GM06990 (cell line): ENCODE measurements around the gene TMEM207.

Experiments used
- DNase-seq: peaks from one replicate; pipeline ENCODE4 v3.0.0-alpha.2; 2011; ENCODE audit not compliant: insufficient read length; ENCODE audit errors: extremely low read depth
- H3K27me3 ChIP-seq: replicated peaks from 2 replicates; pipeline ENCODE4 v1.6.0; 2011; ENCODE audit warnings: low read length; ENCODE audit not compliant: control insufficient read depth, insufficient read depth
- H3K36me3 ChIP-seq: 2 replicates; pipeline ENCODE4 v1.5.1; 2011; ENCODE audit warnings: low read length; ENCODE audit not compliant: control insufficient read depth, insufficient read depth
- H3K4me3 ChIP-seq: replicated peaks from 2 replicates; pipeline ENCODE4 v1.5.1; 2011; ENCODE audit warnings: low read depth, mild to moderate bottlenecking, control low read depth, low read length
- CTCF ChIP-seq: IDR thresholded peaks from 2 replicates; pipeline ENCODE4 v1.5.1; 2011; ENCODE audit warnings: low read length, control low read depth, mild to moderate bottlenecking, inconsistent platforms; ENCODE audit not compliant: insufficient read depth, poor library complexity, severe bottlenecking

The TMEM207 gene

GRCh38 chr3:190495354-190495753, 45.7 kb upstream of the TMEM207 start:
- Histone ChIP-seq H3K27me3 (no peaks in the 10 kb centered on the region; the same call in 1 of the 2 replicates), H3K4me3 (no peak overlapping the region), H3K36me3 (no peaks in the 10 kb centered on the region)
- no peak for TF ChIP-seq CTCF
- DNase-seq, result no peak

DNA sequence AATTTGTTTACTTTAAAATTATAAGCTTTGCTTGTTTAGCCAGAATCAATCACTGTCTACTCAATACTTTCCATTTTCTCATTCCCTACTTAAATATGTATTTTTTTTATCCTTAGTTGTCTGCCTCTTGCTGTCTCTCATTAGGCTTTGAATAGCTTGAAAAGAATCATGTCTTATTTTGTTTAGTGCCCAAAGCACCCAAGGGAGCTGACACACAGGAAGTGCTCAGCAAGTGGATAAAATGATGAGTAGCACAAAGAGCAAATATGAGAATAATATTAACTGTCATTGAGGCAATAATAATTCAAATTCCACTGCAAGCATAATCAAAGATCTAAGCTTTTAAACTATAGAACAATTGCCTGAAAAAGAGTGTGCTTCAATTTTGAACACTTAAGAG, 45.2 kb upstream of the TMEM207 start:
- Histone ChIP-seq H3K4me3 (no peak overlapping the region), H3K27me3 (no peaks in the 10 kb centered on the region; the same call in 1 of the 2 replicates), H3K36me3 (no peaks in the 10 kb centered on the region)
- TF ChIP-seq CTCF, result no peak
- no peak for DNase-seq

- Histone ChIP-seq H3K4me3 (no peak overlapping the region), H3K36me3 (no peaks in the 10 kb centered on the region), H3K27me3 (no peaks in the 10 kb centered on the region)
- no peak for TF ChIP-seq CTCF
- no peak for DNase-seq
These were observed 43.3 kb upstream of the TMEM207 start for GRCh38 chr3:190492966-190493365.

DNA sequence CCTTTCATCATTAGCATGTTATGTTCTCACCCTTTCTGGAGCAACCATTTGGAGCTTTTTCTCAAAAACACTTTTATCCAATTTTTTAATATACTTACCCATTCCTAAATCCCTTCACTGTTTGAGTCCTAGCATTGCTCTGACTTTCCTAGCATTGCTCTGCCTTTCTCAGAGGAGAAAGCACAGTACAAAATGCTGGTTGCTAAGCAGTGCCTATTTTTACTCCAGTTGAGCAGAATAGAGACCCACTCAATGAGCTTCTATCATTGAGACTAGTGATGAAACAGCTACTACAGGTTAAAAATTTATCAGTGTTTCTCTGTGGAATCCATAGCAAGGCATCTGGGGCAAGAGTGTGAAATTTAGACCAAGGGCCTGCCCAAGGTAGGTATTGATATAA, 42.4 kb upstream of the TMEM207 start:
- H3K4me3 ChIP-seq, result no peak overlapping the region
- no peaks in the 10 kb centered on the region for H3K36me3 ChIP-seq
- no peak for TF ChIP-seq CTCF
- no peak for DNase-seq
- no peaks in the 10 kb centered on the region for H3K27me3 ChIP-seq

DNA sequence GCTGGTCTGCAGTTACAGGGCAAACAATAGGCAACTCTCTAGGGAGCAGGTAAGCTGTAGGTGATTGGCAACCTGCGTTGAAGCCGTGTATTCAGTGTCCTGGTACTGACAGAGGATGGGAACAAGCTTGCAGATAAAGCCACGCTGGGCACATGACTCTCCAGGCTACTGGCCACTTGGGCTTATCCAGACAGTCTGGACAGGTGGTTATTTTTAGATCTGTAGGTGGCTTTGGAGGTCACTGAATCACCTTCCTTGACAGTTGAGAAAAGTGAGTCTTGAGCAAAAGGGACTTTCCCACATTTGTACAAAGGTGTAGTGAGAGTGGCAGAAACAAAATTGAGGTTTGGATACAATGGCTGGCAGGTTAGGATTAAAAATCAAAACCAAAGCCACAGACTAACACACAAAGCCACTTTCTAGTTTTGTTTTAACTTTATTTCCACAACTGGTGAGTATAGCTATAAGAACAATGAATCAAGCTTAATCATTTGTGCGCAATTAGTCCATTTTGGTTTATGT, 41.9 kb upstream of the TMEM207 start:
- no peak for TF ChIP-seq CTCF
- Histone ChIP-seq H3K4me3 (no peak overlapping the region), H3K27me3 (no peaks in the 10 kb centered on the region), H3K36me3 (no peaks in the 10 kb centered on the region)
- no peak for DNase-seq

DNA sequence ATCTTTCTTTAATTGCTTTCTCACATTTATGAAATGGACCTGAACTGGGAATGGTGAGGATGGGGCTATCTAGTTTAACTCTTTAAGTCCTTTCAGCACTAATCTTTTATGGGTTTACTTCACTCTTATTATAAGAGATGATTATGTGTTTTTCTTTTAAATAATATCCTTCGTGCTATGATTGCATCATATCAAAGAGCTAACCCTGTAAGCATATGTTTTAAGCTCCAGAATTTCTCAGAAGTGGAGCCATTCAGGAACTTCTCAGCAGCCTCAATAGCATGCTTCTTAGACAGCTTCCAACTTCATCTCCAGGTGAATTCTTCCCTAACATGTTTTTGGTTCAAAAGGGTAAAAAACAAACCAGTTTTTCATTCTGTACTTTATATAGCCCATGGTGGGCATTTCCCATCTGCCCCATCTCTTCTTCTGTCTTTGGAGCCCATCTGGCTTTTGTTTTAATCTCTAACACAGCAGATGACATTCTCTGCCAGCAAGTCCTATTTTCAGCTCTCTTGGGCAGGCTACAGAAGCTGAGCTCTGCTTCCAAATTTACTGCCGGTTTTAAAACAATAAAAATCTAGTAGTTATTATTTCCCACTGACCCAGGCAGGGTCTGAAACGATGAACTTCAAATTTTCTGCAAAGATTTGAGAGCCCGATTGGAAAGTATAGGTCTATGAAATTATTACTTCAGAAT, 37.4 kb upstream of the TMEM207 start:
- H3K36me3 ChIP-seq, result no peaks in the 10 kb centered on the region
- TF ChIP-seq CTCF, result no peak
- no peak for DNase-seq
- no peaks in the 10 kb centered on the region for H3K27me3 ChIP-seq
- no peak overlapping the region for H3K4me3 ChIP-seq
